ENCODE measurements around the gene CSKMT. TPM values are rescaled to one million over a fixed set of nuclear protein-coding genes. Genes with fewer than 3 reads are reported as not detected.

The CSKMT gene
- total RNA-seq, 3 donors from 2014 or later: 5.4 to 16.1 (median 5.8) TPM

DNA sequence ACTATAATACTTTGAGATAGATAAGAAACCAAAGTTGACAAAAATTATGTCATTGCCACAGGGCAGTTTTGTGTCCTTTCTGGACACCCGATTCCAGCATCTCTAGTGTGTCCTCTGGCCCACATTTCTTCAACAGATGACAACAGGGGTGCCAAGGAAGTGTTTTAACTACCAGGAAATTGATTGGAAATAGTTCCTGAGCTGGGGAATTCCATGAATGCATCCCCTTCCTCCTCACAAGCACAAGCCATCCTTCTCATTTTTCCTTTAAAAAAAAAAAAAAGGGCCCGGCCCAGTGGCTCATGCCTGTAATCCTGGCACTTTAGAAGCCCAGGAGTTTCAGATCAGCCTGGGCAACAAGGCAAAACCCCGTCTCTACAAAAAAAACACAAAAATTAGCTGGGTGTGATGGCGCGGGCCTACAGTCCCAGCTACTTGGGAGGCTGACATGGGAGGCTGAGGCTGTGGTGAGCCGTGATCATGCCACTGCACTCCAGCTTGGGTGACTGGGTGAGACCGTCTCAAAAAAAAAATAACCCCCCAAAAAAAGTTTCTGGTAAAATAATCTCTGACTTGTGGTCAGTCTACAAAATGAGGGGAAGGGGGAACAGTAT is 42.5 kb upstream of the CSKMT start:
- Histone ChIP-seq H3K36me3 (peaks cover 9% of the 10 kb centered on the region), H3K27ac (peak overlapping the region; percentile 88 to 91), H3K9me3 (no peaks in the 10 kb centered on the region), H3K27me3 (no peaks in the 10 kb centered on the region), H3K4me1 (peaks cover 3 to 7% of the 10 kb centered on the region in 2 donors), H3K4me3 (peak overlapping the region; percentile 60 to 92 (median 81))
- DNase-seq (ENCODE audit: low spot score in 2 of 2): no peak
- intact Hi-C loops (cut with DNase I; ENCODE audit: low total_unique reads): no loop called here
- TF ChIP-seq POLR2A (IDR thresholded peaks at IDR 0.05) (no peak), POLR2AphosphoS5 (IDR thresholded peaks at IDR 0.05) (no peak)
- TF ChIP-seq, protein P1, sequence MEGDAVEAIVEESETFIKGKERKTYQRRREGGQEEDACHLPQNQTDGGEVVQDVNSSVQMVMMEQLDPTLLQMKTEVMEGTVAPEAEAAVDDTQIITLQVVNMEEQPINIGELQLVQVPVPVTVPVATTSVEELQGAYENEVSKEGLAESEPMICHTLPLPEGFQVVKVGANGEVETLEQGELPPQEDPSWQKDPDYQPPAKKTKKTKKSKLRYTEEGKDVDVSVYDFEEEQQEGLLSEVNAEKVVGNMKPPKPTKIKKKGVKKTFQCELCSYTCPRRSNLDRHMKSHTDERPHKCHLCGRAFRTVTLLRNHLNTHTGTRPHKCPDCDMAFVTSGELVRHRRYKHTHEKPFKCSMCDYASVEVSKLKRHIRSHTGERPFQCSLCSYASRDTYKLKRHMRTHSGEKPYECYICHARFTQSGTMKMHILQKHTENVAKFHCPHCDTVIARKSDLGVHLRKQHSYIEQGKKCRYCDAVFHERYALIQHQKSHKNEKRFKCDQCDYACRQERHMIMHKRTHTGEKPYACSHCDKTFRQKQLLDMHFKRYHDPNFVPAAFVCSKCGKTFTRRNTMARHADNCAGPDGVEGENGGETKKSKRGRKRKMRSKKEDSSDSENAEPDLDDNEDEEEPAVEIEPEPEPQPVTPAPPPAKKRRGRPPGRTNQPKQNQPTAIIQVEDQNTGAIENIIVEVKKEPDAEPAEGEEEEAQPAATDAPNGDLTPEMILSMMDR (IDR thresholded peaks at IDR 0.05): no peak

- Histone ChIP-seq H3K9me3 (no peaks in the 10 kb centered on the region), H3K27ac (no peak overlapping the region), H3K27me3 (no peaks in the 10 kb centered on the region), H3K4me3 (no peak overlapping the region), H3K4me1 (no peaks in the 10 kb centered on the region), H3K36me3 (peaks cover 9% of the 10 kb centered on the region)
- TF ChIP-seq POLR2AphosphoS5 (IDR thresholded peaks at IDR 0.05) (no peak), POLR2A (IDR thresholded peaks at IDR 0.05) (no peak)
- TF ChIP-seq, protein P1 (IDR thresholded peaks at IDR 0.05): no peak
- intact Hi-C loops (cut with DNase I; ENCODE audit: low total_unique reads): no loop called here
- no peak for DNase-seq (ENCODE audit: low spot score in 2 of 2)
Observed at GRCh38 chr11:62627713-62628112, 37.4 kb upstream of the CSKMT start.

DNA sequence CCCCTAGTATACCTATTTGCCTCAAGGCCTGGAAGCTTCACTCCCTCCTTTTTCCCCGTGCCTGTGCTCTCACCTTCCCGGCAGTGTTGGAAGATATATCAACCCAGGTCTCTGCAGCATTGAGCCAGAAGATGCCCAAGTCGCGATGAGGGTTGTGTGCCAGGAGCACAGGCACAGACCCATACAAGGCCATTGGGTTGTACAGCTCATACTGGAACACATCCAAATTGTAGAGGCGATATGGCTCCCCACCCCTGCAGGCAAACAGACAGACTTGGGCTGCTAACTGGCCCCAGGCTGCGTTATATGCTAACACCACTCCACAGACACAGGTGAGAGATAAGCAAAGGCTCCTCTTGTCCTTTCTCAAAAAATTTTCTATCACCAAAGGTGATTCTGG is 32.6 kb upstream of the CSKMT start:
- TF ChIP-seq, protein P1 (IDR thresholded peaks at IDR 0.05): no peak
- TF ChIP-seq POLR2A (IDR thresholded peaks at IDR 0.05) (no peak), POLR2AphosphoS5 (IDR thresholded peaks at IDR 0.05) (no peak)
- H3K27me3 ChIP-seq: no peaks in the 10 kb centered on the region
- H3K9me3 ChIP-seq: no peaks in the 10 kb centered on the region
- H3K4me3 ChIP-seq: no peak overlapping the region
- no peak overlapping the region for H3K27ac ChIP-seq
- H3K36me3 ChIP-seq: no peaks in the 10 kb centered on the region
- H3K4me1 ChIP-seq: no peaks in the 10 kb centered on the region
- no peak for DNase-seq (ENCODE audit: low spot score in 2 of 2)
- intact Hi-C loops (cut with DNase I; ENCODE audit: low total_unique reads): no loop called here

- Histone ChIP-seq H3K4me3 (no peak overlapping the region), H3K9me3 (no peaks in the 10 kb centered on the region), H3K27me3 (no peaks in the 10 kb centered on the region), H3K27ac (no peak overlapping the region), H3K4me1 (peaks cover 5 to 10% of the 10 kb centered on the region in 2 donors), H3K36me3 (peaks cover 5% of the 10 kb centered on the region)
- DNase-seq (ENCODE audit: low spot score in 2 of 2): no peak
- intact Hi-C loops (cut with DNase I; ENCODE audit: low total_unique reads): no loop called here
- TF ChIP-seq POLR2A (IDR thresholded peaks at IDR 0.05): no peak
- no peak for TF ChIP-seq POLR2AphosphoS5 (IDR thresholded peaks at IDR 0.05)
- TF ChIP-seq, protein P1 (IDR thresholded peaks at IDR 0.05): no peak
Observed at GRCh38 chr11:62644220-62644619, 20.9 kb upstream of the CSKMT start.

- Histone ChIP-seq H3K27ac (peak overlapping the region; percentile 89 to 95), H3K27me3 (no peaks in the 10 kb centered on the region), H3K9me3 (no peaks in the 10 kb centered on the region), H3K36me3 (peaks cover 5% of the 10 kb centered on the region), H3K4me1 (peaks cover 5 to 10% of the 10 kb centered on the region in 2 donors), H3K4me3 (peak overlapping the region; percentile 85 to 96 (median 96))
- DNase-seq (ENCODE audit: low spot score in 2 of 2): no peak
- TF ChIP-seq POLR2AphosphoS5 (IDR thresholded peaks at IDR 0.05) (no peak), POLR2A (IDR thresholded peaks at IDR 0.05) (no peak)
- TF ChIP-seq, protein P1 (IDR thresholded peaks at IDR 0.05): no peak
- intact Hi-C loops (cut with DNase I; ENCODE audit: low total_unique reads): no loop called here
Observed at GRCh38 chr11:62645671-62645945, 19.5 kb upstream of the CSKMT start.
